GM23338 (cell line): ENCODE results near the gene AKR1C2. TPM values are rescaled to one million over a fixed set of nuclear protein-coding genes. Genes with fewer than 3 reads are reported as not detected.

Experiments
- ATAC-seq: fragments of 200-7000 bp; cut with Tn5 transposase; 3 replicates; pipeline ENCODE4 v1.9.1; 2020
- DNase-seq: peaks from one replicate; pipeline ENCODE4 v3.0.0-alpha.2; 2015; ENCODE audit warnings: low spot score
- H2AFZ ChIP-seq: fragments of 200-600 bp; sonication (generic); 2 replicates; pipeline ENCODE4 v1.8.0; 2016; ENCODE audit warnings: antibody characterized with exemption, mild to moderate bottlenecking, moderate library complexity
- H3F3A ChIP-seq: fragments of 200-600 bp; sonication (generic); replicated peaks from 2 replicates; pipeline ENCODE4 v1.8.0; 2017; ENCODE audit warnings: antibody characterized with exemption, mixed run types, low read depth
- H3K27ac ChIP-seq: fragments of 200-600 bp; sonication (generic); 2 replicates; pipeline ENCODE4 v1.6.1; 2016; ENCODE audit warnings: low read depth
- H3K27me3 ChIP-seq: fragments of 200-600 bp; sonication (generic); 2 replicates; pipeline ENCODE4 v1.8.0; 2016; ENCODE audit warnings: mild to moderate bottlenecking, mixed run types, moderate library complexity; ENCODE audit not compliant: insufficient read depth
- H3K36me3 ChIP-seq: fragments of 200-600 bp; sonication (generic); 2 replicates; pipeline ENCODE4 v1.8.0; 2016; ENCODE audit warnings: mild to moderate bottlenecking; ENCODE audit not compliant: insufficient read depth
- H3K4me1 ChIP-seq: fragments of 200-600 bp; sonication (generic); 2 replicates; pipeline ENCODE4 v1.8.0; 2016; ENCODE audit warnings: mild to moderate bottlenecking, moderate library complexity; ENCODE audit not compliant: insufficient read depth
- H3K4me2 ChIP-seq: fragments of 200-600 bp; sonication (generic); 2 replicates; pipeline ENCODE4 v1.7.1; 2017; ENCODE audit warnings: mixed run types
- H3K4me3 ChIP-seq: fragments of 200-600 bp; sonication (generic); 2 replicates; pipeline ENCODE4 v1.6.1; 2016; ENCODE audit warnings: mixed run types
- H3K79me2 ChIP-seq: fragments of 200-600 bp; sonication (generic); replicated peaks from 2 replicates; pipeline ENCODE4 v1.8.0; 2017; ENCODE audit warnings: mild to moderate bottlenecking; ENCODE audit not compliant: insufficient read depth
- H3K9me2 ChIP-seq: fragments of 200-600 bp; sonication (generic); 2 replicates; pipeline ENCODE4 v1.8.0; 2017; ENCODE audit not compliant: insufficient read depth
- H4K20me1 ChIP-seq: fragments of 200-600 bp; sonication (generic); replicated peaks from 2 replicates; pipeline ENCODE4 v1.8.0; 2017; ENCODE audit warnings: mild to moderate bottlenecking; ENCODE audit not compliant: insufficient read depth
- H3K27ac Mint-ChIP-seq: 2 replicates; pipeline ENCODE4 v1.8.0; 2020; ENCODE audit warnings: inconsistent platforms, mild to moderate bottlenecking, moderate library complexity, mixed read lengths
- H3K27me3 Mint-ChIP-seq: 3 replicates; pipeline ENCODE4 v1.8.0; 2022; ENCODE audit warnings: low read depth, mild to moderate bottlenecking, moderate library complexity, mixed read lengths, inconsistent platforms; ENCODE audit not compliant: insufficient read depth, poor library complexity
- H3K36me3 Mint-ChIP-seq: 3 replicates; pipeline ENCODE4 v1.8.0; 2021; ENCODE audit warnings: low read depth, mild to moderate bottlenecking, inconsistent platforms, moderate library complexity, mixed read lengths
- H3K4me1 Mint-ChIP-seq: 3 replicates; pipeline ENCODE4 v1.8.0; 2020; ENCODE audit warnings: mild to moderate bottlenecking, inconsistent platforms, mixed read lengths
- H3K4me3 Mint-ChIP-seq: 3 replicates; pipeline ENCODE4 v1.8.0; 2021; ENCODE audit warnings: moderate library complexity, mild to moderate bottlenecking, inconsistent platforms, mixed read lengths
- H3K9me3 Mint-ChIP-seq: 3 replicates; pipeline ENCODE4 v1.8.0; 2020; ENCODE audit warnings: moderate library complexity, mild to moderate bottlenecking, inconsistent platforms, mixed read lengths
- CREB1 ChIP-seq: fragments of 250-450 bp; sonication (Bioruptor Pico); IDR thresholded peaks from 2 replicates; pipeline ENCODE4 v1.5.0; 2020; ENCODE audit warnings: low read depth, mild to moderate bottlenecking, moderate library complexity
- CTCF ChIP-seq, 2 experiments: fragments of 200-600 bp in 1 of 2; sonication (generic) in 1 of 2; conservative IDR thresholded peaks; 2 replicates each; pipeline versions ENCODE4 v1.5.1 to v1.6.1; 2016 to 2017; ENCODE audit warnings: antibody characterized with exemption in 2 of 2, low read depth in 2 of 2, mild to moderate bottlenecking in 2 of 2, moderate library complexity in 1 of 2
- EZH2 ChIP-seq: fragments of 200-600 bp; sonication (generic); IDR thresholded peaks from one replicate; pipeline ENCODE4 v1.8.0; 2017; ENCODE audit warnings: antibody characterized with exemption, mild to moderate bottlenecking, low read depth; ENCODE audit not compliant: unreplicated experiment
- EZH2phosphoT487 ChIP-seq: fragments of 200-600 bp; sonication (generic); IDR thresholded peaks from one replicate; pipeline ENCODE4 v1.8.1; 2018; ENCODE audit warnings: antibody characterized with exemption; ENCODE audit not compliant: unreplicated experiment
- JUNB ChIP-seq: IDR thresholded peaks from one replicate; pipeline ENCODE4 v1.6.1; 2016; ENCODE audit warnings: antibody characterized with exemption; ENCODE audit not compliant: unreplicated experiment
- NANOG ChIP-seq: IDR thresholded peaks from 2 replicates; pipeline ENCODE4 v1.6.1; 2016; ENCODE audit warnings: antibody characterized with exemption, borderline replicate concordance
- POLR2AphosphoS5 ChIP-seq: IDR thresholded peaks from 2 replicates; pipeline ENCODE4 v1.6.1; 2016; ENCODE audit warnings: antibody characterized with exemption, low read depth
- REST ChIP-seq: IDR thresholded peaks from one replicate; pipeline ENCODE4 v1.6.1; 2018; ENCODE audit warnings: antibody characterized with exemption; ENCODE audit not compliant: unreplicated experiment
- STAT1 ChIP-seq: IDR thresholded peaks from one replicate; pipeline ENCODE4 v1.6.1; 2016; ENCODE audit warnings: antibody characterized with exemption; ENCODE audit not compliant: unreplicated experiment
- ZNF114 ChIP-seq: fragments of 250-450 bp; sonication (Bioruptor Pico); IDR thresholded peaks from 2 replicates; pipeline ENCODE4 v1.5.0; 2020; ENCODE audit warnings: mild to moderate bottlenecking, moderate library complexity
- ZNF331 ChIP-seq: fragments of 250-450 bp; sonication (Bioruptor Pico); IDR thresholded peaks from 2 replicates; pipeline ENCODE4 v1.5.0; 2020; ENCODE audit warnings: low read depth, mild to moderate bottlenecking, moderate library complexity
- polyA plus RNA-seq: library from polyadenylated mRNA; unstranded; fragments of >200 nt; fragmentation: Nextera tagmentation; extraction: Ambion mirVana; gene quantifications from 2 replicates; pipeline ENCODE4 v1.2.1, GENCODE V29; 2016
- total RNA-seq: library from RNA; depleted of rRNA; stranded (reverse); fragments of >200 nt; shearing (Covaris generic); gene quantifications from 2 replicates; pipeline ENCODE4 v1.2.3, GENCODE V29; 2014
- TF ChIP-seq, protein P1 (sequence below): IDR thresholded peaks from 2 replicates; pipeline ENCODE4 v1.6.1; 2016; ENCODE audit warnings: antibody characterized with exemption
- TF ChIP-seq, protein P2 (sequence below): fragments of 250-450 bp; sonication (Bioruptor Pico); IDR thresholded peaks from 2 replicates; pipeline ENCODE4 v1.5.0; 2020; ENCODE audit warnings: mild to moderate bottlenecking, moderate library complexity

Gene AKR1C2
- total and polyA plus RNA-seq, 2 experiments from 2014 or later = 0.35 to 0.86 TPM

- peaks cover 2% of the 10 kb centered on the region; the same call in 2 of the 3 replicates for H3K9me3 Mint-ChIP-seq
- H3K4me3 Mint-ChIP-seq = no peak overlapping the region
- H3K9me2 ChIP-seq = peaks cover 22% of the 10 kb centered on the region
- no peak overlapping the region for H2AFZ ChIP-seq
- ATAC-seq = no peak
- peaks cover 43% of the 10 kb centered on the region for H3K4me1 ChIP-seq
- H3K27ac ChIP-seq = peak overlapping the region; percentile 94; the same call in 1 of the 2 replicates
- no peaks in the 10 kb centered on the region; the same call in 2 of the 3 replicates for H3K36me3 Mint-ChIP-seq
- H4K20me1 ChIP-seq = no peaks in the 10 kb centered on the region
- H3K36me3 ChIP-seq = no peaks in the 10 kb centered on the region
- H3K27ac Mint-ChIP-seq = peak overlapping the region; percentile 0; the same call in 1 of the 2 replicates
- H3K79me2 ChIP-seq = no peaks in the 10 kb centered on the region
- H3K4me3 ChIP-seq = 0 out of 2 replicates have a peak overlapping the region, but pooled peaks have one; percentile 6
- peak overlapping the region; percentile 66; the same call in 1 of the 2 replicates for H3K4me2 ChIP-seq
- DNase-seq = no peak
- peaks cover 51% of the 10 kb centered on the region for H3K4me1 Mint-ChIP-seq
- no peaks in the 10 kb centered on the region for H3K27me3 ChIP-seq
- H3F3A ChIP-seq = 0 out of 2 replicates have a peak, but pooled peaks cover 2% of the 10 kb centered on the region
- no peaks in the 10 kb centered on the region for H3K27me3 Mint-ChIP-seq
- TF ChIP-seq, protein P1, sequence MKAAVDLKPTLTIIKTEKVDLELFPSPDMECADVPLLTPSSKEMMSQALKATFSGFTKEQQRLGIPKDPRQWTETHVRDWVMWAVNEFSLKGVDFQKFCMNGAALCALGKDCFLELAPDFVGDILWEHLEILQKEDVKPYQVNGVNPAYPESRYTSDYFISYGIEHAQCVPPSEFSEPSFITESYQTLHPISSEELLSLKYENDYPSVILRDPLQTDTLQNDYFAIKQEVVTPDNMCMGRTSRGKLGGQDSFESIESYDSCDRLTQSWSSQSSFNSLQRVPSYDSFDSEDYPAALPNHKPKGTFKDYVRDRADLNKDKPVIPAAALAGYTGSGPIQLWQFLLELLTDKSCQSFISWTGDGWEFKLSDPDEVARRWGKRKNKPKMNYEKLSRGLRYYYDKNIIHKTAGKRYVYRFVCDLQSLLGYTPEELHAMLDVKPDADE = no peak
- TF ChIP-seq REST (no peak), ZNF114 (CRISPR knock-in tag) (no peak), CTCF (conservative IDR thresholded peaks at IDR 0.05; ENCODE audit: low read depth in 2 of 2) (no peak), EZH2phosphoT487 (no peak), JUNB (no peak), ZNF331 (no peak), EZH2 (no peak), POLR2AphosphoS5 (no peak), STAT1 (no peak), NANOG (no peak), CREB1 (no peak)
- TF ChIP-seq, protein P2, sequence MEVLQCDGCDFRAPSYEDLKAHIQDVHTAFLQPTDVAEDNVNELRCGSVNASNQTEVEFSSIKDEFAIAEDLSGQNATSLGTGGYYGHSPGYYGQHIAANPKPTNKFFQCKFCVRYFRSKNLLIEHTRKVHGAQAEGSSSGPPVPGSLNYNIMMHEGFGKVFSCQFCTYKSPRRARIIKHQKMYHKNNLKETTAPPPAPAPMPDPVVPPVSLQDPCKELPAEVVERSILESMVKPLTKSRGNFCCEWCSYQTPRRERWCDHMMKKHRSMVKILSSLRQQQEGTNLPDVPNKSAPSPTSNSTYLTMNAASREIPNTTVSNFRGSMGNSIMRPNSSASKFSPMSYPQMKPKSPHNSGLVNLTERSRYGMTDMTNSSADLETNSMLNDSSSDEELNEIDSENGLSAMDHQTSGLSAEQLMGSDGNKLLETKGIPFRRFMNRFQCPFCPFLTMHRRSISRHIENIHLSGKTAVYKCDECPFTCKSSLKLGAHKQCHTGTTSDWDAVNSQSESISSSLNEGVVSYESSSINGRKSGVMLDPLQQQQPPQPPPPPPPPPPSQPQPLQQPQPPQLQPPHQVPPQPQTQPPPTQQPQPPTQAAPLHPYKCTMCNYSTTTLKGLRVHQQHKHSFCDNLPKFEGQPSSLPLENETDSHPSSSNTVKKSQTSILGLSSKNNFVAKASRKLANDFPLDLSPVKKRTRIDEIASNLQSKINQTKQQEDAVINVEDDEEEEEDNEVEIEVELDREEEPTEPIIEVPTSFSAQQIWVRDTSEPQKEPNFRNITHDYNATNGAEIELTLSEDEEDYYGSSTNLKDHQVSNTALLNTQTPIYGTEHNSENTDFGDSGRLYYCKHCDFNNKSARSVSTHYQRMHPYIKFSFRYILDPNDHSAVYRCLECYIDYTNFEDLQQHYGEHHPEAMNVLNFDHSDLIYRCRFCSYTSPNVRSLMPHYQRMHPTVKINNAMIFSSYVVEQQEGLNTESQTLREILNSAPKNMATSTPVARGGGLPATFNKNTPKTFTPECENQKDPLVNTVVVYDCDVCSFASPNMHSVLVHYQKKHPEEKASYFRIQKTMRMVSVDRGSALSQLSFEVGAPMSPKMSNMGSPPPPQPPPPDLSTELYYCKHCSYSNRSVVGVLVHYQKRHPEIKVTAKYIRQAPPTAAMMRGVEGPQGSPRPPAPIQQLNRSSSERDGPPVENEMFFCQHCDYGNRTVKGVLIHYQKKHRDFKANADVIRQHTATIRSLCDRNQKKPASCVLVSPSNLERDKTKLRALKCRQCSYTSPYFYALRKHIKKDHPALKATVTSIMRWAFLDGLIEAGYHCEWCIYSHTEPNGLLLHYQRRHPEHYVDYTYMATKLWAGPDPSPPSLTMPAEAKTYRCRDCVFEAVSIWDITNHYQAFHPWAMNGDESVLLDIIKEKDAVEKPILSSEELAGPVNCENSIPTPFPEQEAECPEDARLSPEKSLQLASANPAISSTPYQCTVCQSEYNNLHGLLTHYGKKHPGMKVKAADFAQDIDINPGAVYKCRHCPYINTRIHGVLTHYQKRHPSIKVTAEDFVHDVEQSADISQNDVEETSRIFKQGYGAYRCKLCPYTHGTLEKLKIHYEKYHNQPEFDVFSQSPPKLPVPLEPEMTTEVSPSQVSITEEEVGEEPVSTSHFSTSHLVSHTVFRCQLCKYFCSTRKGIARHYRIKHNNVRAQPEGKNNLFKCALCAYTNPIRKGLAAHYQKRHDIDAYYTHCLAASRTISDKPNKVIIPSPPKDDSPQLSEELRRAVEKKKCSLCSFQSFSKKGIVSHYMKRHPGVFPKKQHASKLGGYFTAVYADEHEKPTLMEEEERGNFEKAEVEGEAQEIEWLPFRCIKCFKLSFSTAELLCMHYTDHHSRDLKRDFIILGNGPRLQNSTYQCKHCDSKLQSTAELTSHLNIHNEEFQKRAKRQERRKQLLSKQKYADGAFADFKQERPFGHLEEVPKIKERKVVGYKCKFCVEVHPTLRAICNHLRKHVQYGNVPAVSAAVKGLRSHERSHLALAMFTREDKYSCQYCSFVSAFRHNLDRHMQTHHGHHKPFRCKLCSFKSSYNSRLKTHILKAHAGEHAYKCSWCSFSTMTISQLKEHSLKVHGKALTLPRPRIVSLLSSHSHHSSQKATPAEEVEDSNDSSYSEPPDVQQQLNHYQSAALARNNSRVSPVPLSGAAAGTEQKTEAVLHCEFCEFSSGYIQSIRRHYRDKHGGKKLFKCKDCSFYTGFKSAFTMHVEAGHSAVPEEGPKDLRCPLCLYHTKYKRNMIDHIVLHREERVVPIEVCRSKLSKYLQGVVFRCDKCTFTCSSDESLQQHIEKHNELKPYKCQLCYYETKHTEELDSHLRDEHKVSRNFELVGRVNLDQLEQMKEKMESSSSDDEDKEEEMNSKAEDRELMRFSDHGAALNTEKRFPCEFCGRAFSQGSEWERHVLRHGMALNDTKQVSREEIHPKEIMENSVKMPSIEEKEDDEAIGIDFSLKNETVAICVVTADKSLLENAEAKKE (CRISPR knock-in tag) = no peak
Measured at GRCh38 chr10:4943821-4944220, 59.8 kb downstream of the AKR1C2 start.
